ENCODE measurements around the gene RANBP10.

DNA sequence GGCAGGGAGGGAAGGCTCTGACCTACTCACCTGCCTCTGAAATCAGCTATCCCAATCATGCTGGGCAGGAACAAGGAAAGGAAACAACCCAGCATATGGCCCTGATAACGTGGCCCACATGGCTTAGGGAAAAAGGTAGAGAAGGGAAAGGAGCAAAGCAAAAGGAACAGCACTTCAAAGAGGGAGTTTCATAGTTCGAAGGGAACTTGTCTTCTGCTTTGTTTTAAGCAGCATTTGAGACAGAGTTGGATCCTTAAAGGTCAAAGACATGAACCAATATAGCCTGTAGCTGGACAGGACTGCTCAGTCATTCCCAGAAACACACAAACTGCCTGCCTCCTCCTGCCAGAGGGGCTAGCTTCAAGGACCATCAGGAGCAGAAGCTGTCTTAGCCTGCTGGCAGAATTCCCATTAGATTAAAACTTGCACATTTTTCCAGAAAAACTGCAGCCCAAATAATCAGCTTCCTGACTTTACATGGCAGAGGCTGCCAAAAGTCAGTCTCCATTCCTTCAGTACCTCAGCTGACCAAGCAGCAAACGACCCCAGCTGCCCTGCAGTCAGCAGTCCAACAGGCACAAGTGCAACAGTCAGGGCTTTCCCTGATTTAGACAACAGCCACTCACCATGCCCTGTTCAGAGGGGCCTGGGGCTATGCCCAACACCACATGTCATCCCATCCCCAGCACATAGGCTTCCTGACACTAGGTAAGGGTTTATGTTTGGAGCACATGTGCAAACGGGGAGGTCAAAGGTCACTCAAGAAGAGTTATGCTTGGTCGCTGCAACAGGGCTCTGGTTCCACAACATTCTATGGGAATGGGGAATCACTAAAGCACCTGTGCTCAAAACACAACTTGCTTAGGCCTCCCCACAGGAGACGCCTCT, 32.5 kb downstream of the RANBP10 start:
- TF ChIP-seq POLR2A (IDR thresholded peaks at IDR 0.05) (no peak), CTCF (IDR thresholded peaks at IDR 0.05) (no peak)
